LNCaP clone FGC (cell line): Measurements from ENCODE around the gene PDK4.

ENCODE experiments used
- DNase-seq: peaks from one replicate; pipeline ENCODE4 v3.0.0-alpha.2; 2011; ENCODE audit warnings: low read depth
- H3K4me3 ChIP-seq: 2 replicates; pipeline ENCODE4 v1.5.1; 2011; ENCODE audit warnings: mild to moderate bottlenecking, low read depth, low read length, control low read depth
- TF ChIP-seq, protein P1 (sequence below): IDR thresholded peaks from 2 replicates; pipeline ENCODE4 v1.5.1; 2012; ENCODE audit warnings: mild to moderate bottlenecking; ENCODE audit not compliant: control insufficient read depth, insufficient read depth; ENCODE audit errors: extremely low read depth

Gene PDK4

DNA sequence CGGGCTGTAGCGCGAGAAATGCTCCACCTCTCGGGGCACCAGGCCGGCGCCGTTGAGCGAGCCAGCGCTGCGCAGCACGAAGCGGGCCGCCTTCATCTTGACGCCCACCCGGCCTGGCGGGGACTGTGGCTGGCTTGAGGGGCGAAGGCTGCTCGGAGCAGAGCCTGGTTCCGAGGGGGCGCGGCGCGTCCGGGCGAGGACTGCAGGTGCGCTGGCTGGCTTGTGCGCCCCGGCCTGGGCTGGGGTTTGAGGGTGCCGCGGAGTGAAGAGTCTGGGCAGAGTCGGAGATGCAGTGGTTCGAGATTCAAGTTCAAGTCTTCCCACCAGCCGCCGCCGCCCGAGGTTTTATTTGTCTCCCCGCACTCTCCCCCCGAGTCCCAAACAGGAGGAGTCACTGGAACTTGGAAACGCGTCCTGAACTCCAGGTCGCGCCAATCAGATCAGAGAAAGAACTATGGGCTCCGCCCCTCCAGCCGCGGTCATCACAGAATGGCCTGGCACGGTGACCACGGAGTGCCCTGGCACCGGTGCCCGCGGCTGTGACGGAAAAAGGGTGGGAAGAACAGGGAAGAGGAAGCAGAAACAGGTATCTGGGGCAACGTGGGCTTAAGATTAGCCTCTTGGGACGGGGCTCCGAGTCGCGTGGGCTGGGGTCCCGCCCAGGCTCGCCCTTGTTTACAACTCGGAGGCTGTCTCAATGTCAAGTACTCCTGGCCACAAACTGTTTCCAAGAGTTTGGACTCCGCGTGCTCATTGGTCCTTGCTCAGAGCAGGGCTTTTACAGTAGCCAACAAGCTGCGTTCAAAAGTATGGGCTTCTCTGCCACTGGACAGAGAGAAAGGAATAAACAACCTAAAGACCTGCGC, at the start of gene PDK4:
Gene PDK4 (minus strand): TSS at position 319 of the 866 bp plus-strand sequence. CDS start 223 bp downstream, at position 96.
- DNase-seq, result no peak

DNA sequence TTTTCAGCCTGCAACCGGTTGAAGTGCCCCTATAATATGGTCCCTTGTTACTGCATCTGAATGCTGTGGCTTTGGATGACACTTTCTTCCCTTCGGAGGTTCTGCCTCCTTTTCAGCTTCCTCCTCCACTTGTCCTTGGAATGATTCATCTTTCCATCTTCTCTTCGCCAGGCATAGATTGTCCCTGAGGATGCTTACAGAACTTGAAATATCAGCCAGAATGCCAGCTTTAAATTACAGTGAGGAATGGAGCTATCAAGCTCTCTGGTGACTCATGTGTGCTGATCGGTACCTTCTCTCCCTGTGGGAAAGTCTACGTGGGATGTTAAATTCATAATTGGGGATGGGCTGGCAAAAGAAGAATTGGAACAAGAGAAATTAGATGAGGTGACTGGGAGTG, 45.9 kb upstream of the PDK4 start:
- TF ChIP-seq, protein P1, sequence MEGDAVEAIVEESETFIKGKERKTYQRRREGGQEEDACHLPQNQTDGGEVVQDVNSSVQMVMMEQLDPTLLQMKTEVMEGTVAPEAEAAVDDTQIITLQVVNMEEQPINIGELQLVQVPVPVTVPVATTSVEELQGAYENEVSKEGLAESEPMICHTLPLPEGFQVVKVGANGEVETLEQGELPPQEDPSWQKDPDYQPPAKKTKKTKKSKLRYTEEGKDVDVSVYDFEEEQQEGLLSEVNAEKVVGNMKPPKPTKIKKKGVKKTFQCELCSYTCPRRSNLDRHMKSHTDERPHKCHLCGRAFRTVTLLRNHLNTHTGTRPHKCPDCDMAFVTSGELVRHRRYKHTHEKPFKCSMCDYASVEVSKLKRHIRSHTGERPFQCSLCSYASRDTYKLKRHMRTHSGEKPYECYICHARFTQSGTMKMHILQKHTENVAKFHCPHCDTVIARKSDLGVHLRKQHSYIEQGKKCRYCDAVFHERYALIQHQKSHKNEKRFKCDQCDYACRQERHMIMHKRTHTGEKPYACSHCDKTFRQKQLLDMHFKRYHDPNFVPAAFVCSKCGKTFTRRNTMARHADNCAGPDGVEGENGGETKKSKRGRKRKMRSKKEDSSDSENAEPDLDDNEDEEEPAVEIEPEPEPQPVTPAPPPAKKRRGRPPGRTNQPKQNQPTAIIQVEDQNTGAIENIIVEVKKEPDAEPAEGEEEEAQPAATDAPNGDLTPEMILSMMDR, result no peak
- no peak for DNase-seq
- H3K4me3 ChIP-seq, result no peak overlapping the region

More for the DNA sequence above, at the start of gene PDK4:
- no peak within 1 kb of the TSS for H3K4me3 ChIP-seq
- TF ChIP-seq, protein P1, result no peak

DNA sequence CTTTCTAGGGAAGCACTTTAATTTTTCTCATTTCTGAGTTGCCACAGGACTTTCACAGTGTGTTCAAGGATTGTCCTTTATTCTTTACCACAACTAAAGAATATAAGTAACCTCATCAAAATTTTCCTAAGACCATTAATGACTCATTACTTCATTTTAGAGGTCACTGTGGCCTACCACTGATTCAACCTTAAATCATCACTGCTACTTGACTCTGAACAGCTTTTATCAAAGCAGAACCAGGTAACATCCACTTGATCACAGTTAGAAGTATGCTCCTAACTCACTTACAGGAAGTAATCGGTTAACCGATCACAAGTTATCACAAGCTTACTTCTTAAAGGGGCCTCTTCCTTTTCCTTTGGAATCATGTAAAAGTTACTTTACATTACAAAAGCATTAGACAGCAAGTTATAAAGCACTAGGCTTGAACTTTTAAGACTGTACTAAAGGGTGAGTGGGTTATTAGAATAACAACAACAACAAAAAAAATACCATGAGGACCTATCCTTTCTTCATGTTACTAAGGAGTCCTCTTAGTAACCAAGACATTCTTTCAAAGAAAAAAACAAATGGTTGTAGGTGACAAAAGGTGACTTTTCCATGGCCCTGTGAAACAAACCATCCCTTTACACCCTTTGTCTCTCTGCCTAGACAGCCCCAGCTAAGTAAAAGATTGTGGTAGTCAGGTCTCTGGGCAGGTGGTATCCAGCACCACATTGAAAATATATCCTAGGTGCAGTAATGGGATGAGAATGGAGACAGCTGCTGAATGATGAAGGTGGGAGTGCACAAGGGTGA, 40.0 kb upstream of the PDK4 start:
- DNase-seq, result no peak
- H3K4me3 ChIP-seq, result no peak overlapping the region
- TF ChIP-seq, protein P1, result no peak

DNA sequence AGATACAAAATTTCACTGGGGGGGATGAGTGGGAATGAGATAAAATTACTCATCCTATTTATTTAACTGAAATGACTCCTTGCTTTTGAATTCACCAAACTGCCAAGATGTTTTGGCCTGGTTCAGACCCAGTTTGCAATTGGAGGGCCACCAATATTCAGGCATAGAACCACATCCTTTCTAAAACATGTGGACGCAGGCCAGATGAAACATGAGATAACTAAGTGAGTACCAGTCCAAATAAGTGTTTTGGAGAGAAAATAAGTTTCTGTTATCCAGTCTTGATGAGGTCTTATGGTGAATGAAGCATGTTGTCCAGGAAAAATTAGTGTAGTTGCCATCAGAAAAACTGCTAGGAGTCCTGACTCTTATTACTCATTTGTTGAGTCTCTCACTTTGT, 36.3 kb upstream of the PDK4 start:
- DNase-seq, result no peak
- TF ChIP-seq, protein P1, result no peak
- no peak overlapping the region for H3K4me3 ChIP-seq

DNA sequence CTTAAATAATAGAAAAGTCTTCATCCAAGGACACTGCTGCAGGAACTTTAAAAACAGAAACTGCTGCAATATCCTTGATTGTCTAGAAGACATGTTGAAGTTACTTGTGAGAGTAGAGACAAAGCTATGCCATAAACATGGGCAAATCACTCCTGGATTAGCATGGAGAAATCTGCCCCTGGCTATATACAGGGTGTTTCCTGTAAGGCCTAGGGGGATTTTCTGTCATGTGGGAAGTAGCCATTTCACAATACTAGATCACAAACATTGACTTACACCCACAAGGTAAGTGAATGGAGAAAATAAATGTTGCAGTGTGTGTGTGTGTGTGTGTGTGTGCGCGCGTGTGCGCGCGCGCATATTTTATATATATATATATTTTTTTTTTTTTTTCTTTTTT, 35.2 kb upstream of the PDK4 start:
- no peak for DNase-seq
- H3K4me3 ChIP-seq, result no peak overlapping the region
- TF ChIP-seq, protein P1, result no peak

DNA sequence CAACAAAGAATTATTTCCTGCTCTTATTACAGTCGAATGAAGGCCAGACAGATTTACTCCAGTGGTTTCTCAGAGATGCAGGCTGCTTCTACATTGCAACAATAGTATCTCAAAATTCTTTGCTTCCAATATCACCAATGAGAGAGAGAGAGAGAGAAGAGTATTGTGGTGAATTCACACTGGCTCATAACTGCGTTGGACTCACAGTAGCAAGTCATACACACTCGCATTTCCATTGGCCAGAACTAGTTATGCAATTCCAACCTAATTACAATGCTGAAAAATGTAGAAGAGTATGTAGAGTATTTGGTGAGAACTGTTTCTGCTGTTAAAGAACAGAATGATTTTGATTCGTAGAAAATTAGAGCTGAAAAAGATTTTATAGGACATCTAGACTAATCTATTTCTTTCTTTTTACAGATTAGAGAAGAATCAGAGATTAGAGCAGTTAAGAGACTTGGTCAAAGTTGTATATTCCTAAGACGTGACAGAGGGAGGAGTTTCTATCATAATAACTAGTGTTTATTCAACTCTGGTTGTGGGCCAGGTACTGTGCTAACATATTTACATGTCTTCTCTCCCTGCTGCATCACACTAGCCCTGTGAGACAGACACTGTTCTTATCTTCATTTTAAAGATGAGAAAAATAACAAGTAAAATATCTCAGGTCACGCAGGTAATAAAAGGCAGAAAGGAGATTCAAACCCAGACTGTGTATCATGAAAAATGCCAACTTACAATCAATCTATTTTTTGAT, 34.6 kb upstream of the PDK4 start:
- DNase-seq, result peak; percentile 87
- TF ChIP-seq, protein P1, result no peak
- H3K4me3 ChIP-seq, result no peak overlapping the region
